Measurements from ENCODE around the gene PRMT7. TPM values are rescaled to one million over a fixed set of nuclear protein-coding genes. Genes with fewer than 3 reads are reported as not detected.

Gene PRMT7
- total and polyA plus RNA-seq, 2 of the 8 experiments (the other 6 are each of a cell fraction or from before 2014, with no cell fraction given) = 48.2 to 49.3 TPM

GRCh38 chr16:68389750-68390371 lies 79.0 kb downstream of the PRMT7 start (continued):
- no peak for TF ChIP-seq RFX5 (IDR thresholded peaks at IDR 0.05; ENCODE audit: borderline replicate concordance, low read depth, low read length)
- no peak for TF ChIP-seq SIRT6 (IDR thresholded peaks at IDR 0.05; ENCODE audit: low read length)
- no peak for TF ChIP-seq HDAC2 (IDR thresholded peaks at IDR 0.05; ENCODE audit: borderline replicate concordance in 1 of 2, low read depth in 2 of 2, low read length in 2 of 2)
- TF ChIP-seq RXRA (IDR thresholded peaks at IDR 0.05; ENCODE audit: insufficient read depth, low read depth, low read length) = no peak
- TF ChIP-seq CTCF (IDR thresholded peaks at IDR 0.05; ENCODE audit: control extremely low read depth in 1 of 3, insufficient read depth in 1 of 3, low read depth in 1 of 3, low read length in 3 of 3) = no peak
- TF ChIP-seq HDAC6 (IDR thresholded peaks at IDR 0.05; ENCODE audit: low read depth, low read length) = no peak
- TF ChIP-seq TAF7 (optimal IDR thresholded peaks at IDR 0.05; ENCODE audit: borderline replicate concordance, low read depth, low read length) = no peak
- no peak for TF ChIP-seq RAD21 (IDR thresholded peaks at IDR 0.05 in 1 of 2, conservative IDR thresholded peaks at IDR 0.05 in 1 of 2; ENCODE audit: low read depth in 2 of 2, low read length in 2 of 2)
- no peak for TF ChIP-seq GABPA (IDR thresholded peaks at IDR 0.05; ENCODE audit: borderline replicate concordance, insufficient read depth, low read length)
